ENCODE data around the gene FLRT2. TPM values are rescaled to one million over a fixed set of nuclear protein-coding genes. Genes with fewer than 3 reads are reported as not detected.

FLRT2 gene
- total RNA-seq, 4 donors from 2014 or later, result 0.61 to 8.4 (median 6.4) TPM

- no peak for DNase-seq
- H3K4me3 ChIP-seq, result no peak overlapping the region
- H3K4me1 ChIP-seq, result peaks cover 4 to 6% (median 5%) of the 10 kb centered on the region in 3 donors
- no peaks in the 10 kb centered on the region for H3K9me3 ChIP-seq
- WGBS, 2 donors, result 77 to 84% methylated on average over 6 of the region's 6 CpGs
- H3K27ac ChIP-seq, result no peak overlapping the region
- no peaks in the 10 kb centered on the region for H3K36me3 ChIP-seq
- no peaks in the 10 kb centered on the region for H3K27me3 ChIP-seq
- intact Hi-C loops (cut with DNase I), result no loop called here
- TF ChIP-seq CTCF (IDR thresholded peaks at IDR 0.05) (no peak), POLR2A (IDR thresholded peaks at IDR 0.05) (no peak)
These were observed 72.4 kb downstream of the FLRT2 start for GRCh38 chr14:85602345-85602744.

GRCh38 chr14:85604021-85604420 is 74.1 kb downstream of the FLRT2 start:
- peaks cover 5 to 20% (median 6%) of the 10 kb centered on the region in 3 donors for H3K4me1 ChIP-seq
- H3K27ac ChIP-seq, result no peak overlapping the region
- 88 to 98% methylated on average over 4 of the region's 4 CpGs for WGBS, 2 donors
- intact Hi-C loops (cut with DNase I), result no loop called here
- no peak for DNase-seq
- no peaks in the 10 kb centered on the region for H3K36me3 ChIP-seq
- TF ChIP-seq CTCF (IDR thresholded peaks at IDR 0.05) (no peak), POLR2A (IDR thresholded peaks at IDR 0.05) (no peak)
- H3K4me3 ChIP-seq, result no peak overlapping the region
- H3K27me3 ChIP-seq, result no peaks in the 10 kb centered on the region
- H3K9me3 ChIP-seq, result no peaks in the 10 kb centered on the region

- Histone ChIP-seq H3K4me3 (no peak overlapping the region), H3K27me3 (no peaks in the 10 kb centered on the region), H3K4me1 (peaks cover 5 to 20% (median 6%) of the 10 kb centered on the region in 3 donors), H3K27ac (no peak overlapping the region), H3K9me3 (no peaks in the 10 kb centered on the region), H3K36me3 (no peaks in the 10 kb centered on the region)
- TF ChIP-seq CTCF (IDR thresholded peaks at IDR 0.05) (no peak), POLR2A (IDR thresholded peaks at IDR 0.05) (no peak)
- WGBS, 2 donors, result 62 to 71% methylated on average over 2 of the region's 2 CpGs
- DNase-seq, result no peak
- intact Hi-C loops (cut with DNase I), result no loop called here
These were observed 74.8 kb downstream of the FLRT2 start for GRCh38 chr14:85604714-85605113.

- Histone ChIP-seq H3K9me3 (no peaks in the 10 kb centered on the region), H3K4me1 (peaks cover 5 to 20% (median 6%) of the 10 kb centered on the region in 3 donors), H3K4me3 (no peak overlapping the region), H3K27ac (peak overlapping the region in 1 of 4 donors; percentile 59), H3K27me3 (no peaks in the 10 kb centered on the region), H3K36me3 (no peaks in the 10 kb centered on the region)
- WGBS, 2 donors, result 12 to 37% methylated on average over 3 of the region's 3 CpGs
- DNase-seq, result no peak
- TF ChIP-seq POLR2A (IDR thresholded peaks at IDR 0.05), result no peak
- no peak for TF ChIP-seq CTCF (IDR thresholded peaks at IDR 0.05)
- intact Hi-C loops (cut with DNase I), result no loop called here
These were observed 77.7 kb downstream of the FLRT2 start for GRCh38 chr14:85607651-85608081.

- H3K27me3 ChIP-seq, result no peaks in the 10 kb centered on the region
- 73 to 78% methylated on average over 5 of the region's 5 CpGs for WGBS, 2 donors
- DNase-seq, result no peak
- no peak for TF ChIP-seq POLR2A (IDR thresholded peaks at IDR 0.05)
- TF ChIP-seq CTCF (IDR thresholded peaks at IDR 0.05), result no peak
- intact Hi-C loops (cut with DNase I), result no loop called here
- H3K9me3 ChIP-seq, result no peaks in the 10 kb centered on the region
- H3K27ac ChIP-seq, result no peak overlapping the region
- no peaks in the 10 kb centered on the region for H3K36me3 ChIP-seq
- peaks cover 0 to 2% (median 0%) of the 10 kb centered on the region in 3 donors for H3K4me1 ChIP-seq
- no peak overlapping the region for H3K4me3 ChIP-seq
These were observed 83.6 kb downstream of the FLRT2 start for GRCh38 chr14:85613496-85613895.

Data from esophagus squamous epithelium (tissue), 5 donors.